Activated CD4-positive, alpha-beta T cell treated with anti-CD3 and anti-CD28 coated beads, Interleukin-2, Interleukin-6, amounts not matched to agents 100 ng/mL and 50 ng/mL, durations not matched to agents 16 hours and 8 hours (primary cell): ENCODE data around the gene SCRT2.

Source experiments
- DNase-seq: peaks from one replicate; pipeline ENCODE4 v3.0.0-alpha.2; 2020

SCRT2 gene

GRCh38 chr20:669573-669972 lies 6.0 kb downstream of the SCRT2 start:
- DNase-seq = no peak

GRCh38 chr20:668638-669037 lies 7.0 kb downstream of the SCRT2 start:
- no peak for DNase-seq

GRCh38 chr20:668050-668449 lies 7.6 kb downstream of the SCRT2 start:
- DNase-seq = no peak

GRCh38 chr20:667351-668034 lies 8.1 kb downstream of the SCRT2 start:
- DNase-seq = peak; percentile 71

GRCh38 chr20:666877-667276 lies 8.7 kb downstream of the SCRT2 start:
- no peak for DNase-seq

- DNase-seq = no peak
These were observed 10.3 kb downstream of the SCRT2 start for GRCh38 chr20:665276-665675.

- DNase-seq = no peak
These were observed 11.0 kb downstream of the SCRT2 start for GRCh38 chr20:664576-664975.

GRCh38 chr20:664151-664550 lies 11.5 kb downstream of the SCRT2 start:
- DNase-seq = no peak

- peak; percentile 43 for DNase-seq
These were observed 12.1 kb downstream of the SCRT2 start for GRCh38 chr20:663315-664090.

GRCh38 chr20:662277-663192 lies 13.1 kb downstream of the SCRT2 start:
- DNase-seq = no peak

- DNase-seq = no peak
These were observed 13.9 kb downstream of the SCRT2 start for GRCh38 chr20:661474-662270.

- DNase-seq = no peak
These were observed 16.8 kb downstream of the SCRT2 start for GRCh38 chr20:658731-659291.

- no peak for DNase-seq
These were observed 17.4 kb downstream of the SCRT2 start for GRCh38 chr20:658202-658601.

GRCh38 chr20:655726-656624 lies 19.6 kb downstream of the SCRT2 start:
- DNase-seq = no peak

GRCh38 chr20:654417-654750 lies 21.2 kb downstream of the SCRT2 start:
- DNase-seq = no peak

GRCh38 chr20:653590-654416 lies 21.8 kb downstream of the SCRT2 start:
- no peak for DNase-seq

- DNase-seq = peak; percentile 91
These were observed 22.5 kb downstream of the SCRT2 start, which contains the start of gene SRXN1 for GRCh38 chr20:653110-653589. TSS of gene SRXN1 (minus strand) at chr20:653200. CDS start at chr20:653185, 15 bp downstream.

- DNase-seq = no peak
These were observed 22.9 kb downstream of the SCRT2 start for GRCh38 chr20:652615-653109.

GRCh38 chr20:651713-652614 lies 23.6 kb downstream of the SCRT2 start:
- DNase-seq = peak; percentile 24
